ENCODE results near the gene RNF168.
"Not testable (repeated sequence)": the region's sequence is repeated elsewhere in the genome, so short reads cannot be mapped to it uniquely, and the experiment has no call there.

The RNF168 gene

GRCh38 chr3:196462680-196463477 is 40.7 kb downstream of the RNF168 start:
- DNase-seq: not testable (repeated sequence)

GRCh38 chr3:196458063-196458462 is 45.5 kb downstream of the RNF168 start:
- DNase-seq: no peak

GRCh38 chr3:196457470-196457869 is 46.1 kb downstream of the RNF168 start:
- DNase-seq: not testable (repeated sequence)

- DNase-seq: no peak
These were observed 48.6 kb downstream of the RNF168 start for GRCh38 chr3:196454935-196455334.

- not testable (repeated sequence) for DNase-seq
These were observed 58.2 kb downstream of the RNF168 start for GRCh38 chr3:196445391-196445790.

GRCh38 chr3:196444500-196444894 is 59.1 kb downstream of the RNF168 start:
- no peak for DNase-seq

- DNase-seq: no peak
These were observed 62.9 kb downstream of the RNF168 start for GRCh38 chr3:196440696-196441095.

GRCh38 chr3:196440041-196440537 is 63.5 kb downstream of the RNF168 start:
- DNase-seq: no peak

- peak; percentile 91 to 98 for DNase-seq
These were observed 71.3 kb downstream of the RNF168 start, which contains the start of gene UBXN7 for GRCh38 chr3:196432137-196432879. Gene UBXN7 (minus strand): TSS chr3:196432427. CDS start chr3:196432399, 28 bp downstream.

- no peak for DNase-seq
These were observed 72.1 kb downstream of the RNF168 start for GRCh38 chr3:196431181-196432136.

GRCh38 chr3:196428041-196428440 is 75.5 kb downstream of the RNF168 start:
- no peak for DNase-seq

GRCh38 chr3:196424421-196424820 is 79.1 kb downstream of the RNF168 start:
- DNase-seq: not testable (repeated sequence)

- no peak for DNase-seq
These were observed 80.4 kb downstream of the RNF168 start for GRCh38 chr3:196423044-196423781.

- DNase-seq: not testable (repeated sequence)
These were observed 81.9 kb downstream of the RNF168 start for GRCh38 chr3:196421668-196422067.

- no peak for DNase-seq
These were observed 84.2 kb downstream of the RNF168 start for GRCh38 chr3:196419386-196419785.
